Activated CD4-positive, CD25-positive, alpha-beta regulatory T cell treated with anti-CD3 and anti-CD28 coated beads, Interleukin-2, amount 50 U/mL, for 72 hours (primary cell): ENCODE data around the gene TAS2R19.
"Not testable (repeated sequence)": the region's sequence is repeated elsewhere in the genome, so short reads cannot be mapped to it uniquely, and the experiment has no call there.

Experiments
- DNase-seq: peaks from one replicate; pipeline ENCODE4 v3.0.0; 2021

TAS2R19 gene, protein sequence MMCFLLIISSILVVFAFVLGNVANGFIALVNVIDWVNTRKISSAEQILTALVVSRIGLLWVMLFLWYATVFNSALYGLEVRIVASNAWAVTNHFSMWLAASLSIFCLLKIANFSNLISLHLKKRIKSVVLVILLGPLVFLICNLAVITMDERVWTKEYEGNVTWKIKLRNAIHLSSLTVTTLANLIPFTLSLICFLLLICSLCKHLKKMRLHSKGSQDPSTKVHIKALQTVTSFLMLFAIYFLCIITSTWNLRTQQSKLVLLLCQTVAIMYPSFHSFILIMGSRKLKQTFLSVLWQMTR

DNA sequence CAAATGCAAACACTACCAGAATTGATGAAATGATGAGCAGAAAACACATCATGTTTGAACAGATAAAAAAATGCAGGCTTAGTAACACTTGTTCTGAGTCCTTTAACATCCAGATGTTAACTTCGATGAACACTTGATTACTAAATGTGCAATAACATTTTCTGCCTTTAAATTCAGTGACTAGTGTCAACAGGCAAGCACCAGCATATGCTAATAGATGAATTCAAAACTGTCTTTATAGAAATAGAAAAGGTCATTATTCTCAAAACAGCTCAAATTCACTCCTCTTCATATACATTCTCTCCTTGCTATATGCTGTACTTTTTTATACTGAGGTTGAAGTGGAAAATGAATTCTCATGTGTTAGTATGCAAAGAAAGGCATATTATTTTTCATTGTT is at the start of gene TAS2R19:
TAS2R19 (minus strand) TSS at position 101 of the 400 bp plus-strand sequence; CDS start at position 52, 49 bp downstream.
- no peak for DNase-seq

DNA sequence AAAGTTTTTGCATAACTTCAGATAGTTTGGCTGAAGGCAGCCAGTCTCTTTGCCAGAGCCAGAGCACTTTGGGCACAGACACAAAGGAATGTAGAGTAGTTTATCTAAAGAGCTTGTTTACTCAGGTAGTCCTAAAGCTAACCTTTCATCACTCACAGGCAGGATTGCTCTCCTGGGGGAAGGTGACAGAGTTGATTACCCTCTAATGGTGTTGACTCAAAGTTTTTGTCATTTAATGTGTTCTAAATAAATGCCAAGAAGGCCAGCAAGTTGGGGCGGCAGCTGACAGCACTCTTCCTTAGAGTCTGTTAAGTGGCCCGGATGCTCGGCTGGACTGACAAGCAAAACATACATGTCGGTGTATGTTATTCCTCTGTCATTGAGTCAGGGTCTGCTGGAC is 49.0 kb upstream of the TAS2R19 start:
- DNase-seq, result no peak

DNA sequence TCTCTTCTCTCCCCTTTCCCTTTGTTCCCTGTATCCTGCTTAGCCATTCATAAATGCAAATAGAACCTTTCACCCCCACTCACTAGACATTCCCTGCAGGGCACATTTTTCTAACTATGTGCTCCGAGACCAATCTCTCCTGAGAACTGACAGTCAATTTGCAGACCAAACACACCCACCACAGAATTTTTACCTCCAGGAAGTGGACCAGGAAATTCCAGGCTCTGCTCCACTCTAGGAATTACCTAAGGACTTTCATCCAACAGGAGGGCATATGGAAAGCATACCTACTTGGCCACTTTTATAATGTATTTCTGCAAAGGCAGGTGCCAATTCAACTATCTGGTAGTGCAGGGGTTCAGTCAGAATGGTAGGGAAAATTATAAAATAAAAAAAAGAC is 48.6 kb upstream of the TAS2R19 start:
- DNase-seq, result no peak

DNA sequence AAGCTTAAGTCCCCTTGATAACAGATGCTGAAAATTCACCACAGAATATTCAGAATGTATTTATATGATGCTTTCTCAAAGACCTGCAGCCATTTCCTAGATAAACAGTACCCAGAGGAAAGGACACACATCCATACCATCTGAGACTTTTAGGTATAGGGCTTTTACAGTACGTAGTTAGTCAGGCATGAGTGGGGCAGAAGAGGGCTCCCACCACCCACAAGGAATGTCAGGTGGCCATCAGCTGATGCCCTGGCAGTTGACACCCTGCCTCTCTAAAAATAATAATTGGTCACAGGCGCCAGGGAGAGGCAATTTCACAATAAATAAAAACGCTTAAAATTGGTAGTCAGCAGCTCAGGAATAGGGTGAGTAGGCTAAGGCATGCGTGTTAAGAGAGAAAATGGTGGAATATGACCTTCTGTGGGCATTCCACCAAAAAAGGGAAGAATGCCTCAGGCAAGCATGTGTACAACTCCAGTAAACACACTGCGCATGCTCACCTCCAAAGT is 47.5 kb upstream of the TAS2R19 start:
- DNase-seq, result no peak

DNA sequence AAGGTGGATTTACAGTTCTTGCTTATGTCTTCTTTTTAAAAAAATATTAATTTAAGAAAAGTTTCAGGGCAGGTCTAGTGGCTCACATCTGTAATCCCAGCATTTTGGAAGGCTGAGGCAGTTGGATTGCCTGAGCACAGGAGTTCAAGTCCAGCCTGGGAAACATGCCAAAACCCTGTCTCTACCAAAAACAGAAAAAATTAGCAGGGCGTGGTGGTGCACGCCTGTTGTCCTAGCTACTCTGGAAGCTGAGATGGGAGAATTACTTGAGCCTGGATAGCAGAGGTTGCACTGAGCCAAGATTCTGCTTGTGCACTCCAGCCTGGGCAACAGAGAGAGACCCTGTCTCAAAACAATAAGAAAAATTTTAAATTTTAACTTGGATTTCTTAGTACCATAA is 45.1 kb upstream of the TAS2R19 start:
- DNase-seq, result no peak

DNA sequence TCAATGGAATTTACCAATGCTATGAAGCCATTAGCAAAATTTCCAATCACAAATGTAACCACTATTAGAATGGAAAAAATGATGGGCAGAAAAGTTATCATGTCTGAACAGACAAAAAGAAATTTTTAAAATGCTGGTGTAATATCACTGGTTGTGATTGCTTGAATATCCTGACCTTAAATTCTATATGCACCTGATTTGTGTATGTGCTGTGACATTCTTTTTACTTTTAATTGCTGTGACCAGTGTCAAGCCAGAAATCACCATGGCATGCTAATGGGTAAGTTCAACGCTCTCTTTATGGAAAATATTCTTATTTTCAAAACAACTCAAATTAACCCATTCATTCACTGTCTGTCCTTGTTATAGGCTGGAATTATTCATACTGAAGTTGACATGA is 39.8 kb upstream of the TAS2R19 start, which contains the start of gene TAS2R46:
TAS2R46 (minus strand) TSS at position 101 of the 400 bp plus-strand sequence; CDS start at position 101, 0 bp downstream.
- DNase-seq, result not testable (repeated sequence)

DNA sequence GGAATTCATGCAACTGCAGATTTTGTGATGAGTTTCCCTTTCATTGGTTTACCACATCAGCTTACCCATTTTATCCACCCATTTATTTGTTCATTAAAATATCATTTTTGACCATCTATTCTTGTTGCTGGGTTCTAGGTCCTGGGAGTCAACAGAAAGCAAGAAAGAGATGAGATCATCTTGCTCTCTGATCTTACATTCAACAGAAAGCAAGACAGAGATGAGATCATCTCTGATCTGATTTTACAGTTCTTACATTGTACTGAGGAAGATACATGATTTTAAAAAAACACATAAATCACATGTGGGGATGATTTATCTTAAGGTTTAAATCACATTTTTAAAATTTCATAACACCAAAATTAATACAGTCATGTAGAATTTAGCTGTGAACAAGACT is 37.4 kb upstream of the TAS2R19 start:
- no peak for DNase-seq

DNA sequence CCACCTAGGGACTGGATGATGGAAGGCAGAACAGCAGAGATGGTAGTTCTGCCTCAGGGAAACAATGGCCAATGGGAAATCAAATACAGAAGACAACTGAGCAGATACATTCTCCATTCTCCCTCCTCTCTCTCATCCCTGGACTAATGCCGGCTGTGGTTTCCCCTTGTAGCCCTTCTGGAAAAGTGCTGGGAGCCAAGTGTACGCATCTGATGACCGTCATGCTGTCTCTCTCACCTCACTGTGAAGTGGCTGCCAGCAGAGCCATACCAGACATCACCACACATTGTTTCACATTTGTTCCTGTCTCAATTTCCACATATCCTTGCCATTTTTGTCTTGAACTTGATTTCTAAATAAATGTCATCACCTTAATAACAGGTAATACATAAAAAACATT is 36.6 kb upstream of the TAS2R19 start:
- DNase-seq, result no peak

DNA sequence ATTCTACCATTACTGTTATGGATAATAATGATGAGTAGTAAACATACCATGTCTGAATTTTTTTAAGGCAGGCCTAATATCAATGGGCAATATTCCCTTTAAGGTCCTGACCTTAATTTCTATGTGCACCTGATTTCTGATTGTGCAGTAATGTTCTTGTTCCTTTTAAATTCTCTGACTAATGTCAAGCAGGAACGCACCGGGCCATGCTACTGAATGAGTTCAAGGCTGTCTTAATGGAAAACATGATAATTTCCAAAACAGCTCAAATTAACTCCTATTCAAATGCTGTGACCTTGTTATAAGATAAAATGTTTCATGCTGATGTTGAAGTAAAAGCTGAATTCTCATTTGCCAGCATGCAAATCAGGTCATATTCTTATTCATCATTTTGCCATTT is 32.9 kb upstream of the TAS2R19 start:
- no peak for DNase-seq

DNA sequence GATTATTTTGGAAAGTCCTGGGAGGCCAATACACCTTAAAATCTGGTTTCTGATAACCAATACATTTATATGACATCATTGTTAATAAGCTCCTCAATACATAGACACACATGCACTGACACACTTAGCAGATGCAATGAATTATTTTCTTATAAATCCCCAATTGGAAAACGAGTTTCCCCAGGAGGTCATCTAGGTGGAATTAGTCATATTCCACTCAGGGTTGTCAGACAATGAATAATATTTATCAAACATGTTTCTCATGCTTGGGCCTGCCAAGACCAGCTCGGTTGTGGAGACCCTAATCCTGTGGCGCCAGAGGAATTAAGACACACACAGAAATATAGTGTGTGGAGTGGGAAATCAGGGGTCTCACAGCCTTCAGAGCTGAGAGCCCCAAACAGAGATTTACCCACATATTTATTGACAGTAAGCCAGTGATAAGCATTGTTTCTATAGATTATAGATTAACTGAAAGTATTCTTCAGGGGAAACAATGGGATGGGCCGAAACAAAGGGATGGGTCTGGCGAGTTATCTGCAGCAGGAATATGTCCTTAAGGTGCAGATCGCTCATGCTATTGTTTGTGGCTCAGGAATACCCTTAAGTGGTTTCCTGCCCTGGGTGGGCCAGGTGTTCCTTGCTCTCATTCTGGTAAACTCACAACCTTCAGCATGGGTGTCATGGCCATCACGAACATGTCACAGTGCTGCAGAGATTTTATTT is 27.5 kb upstream of the TAS2R19 start:
- DNase-seq, result not testable (repeated sequence)

DNA sequence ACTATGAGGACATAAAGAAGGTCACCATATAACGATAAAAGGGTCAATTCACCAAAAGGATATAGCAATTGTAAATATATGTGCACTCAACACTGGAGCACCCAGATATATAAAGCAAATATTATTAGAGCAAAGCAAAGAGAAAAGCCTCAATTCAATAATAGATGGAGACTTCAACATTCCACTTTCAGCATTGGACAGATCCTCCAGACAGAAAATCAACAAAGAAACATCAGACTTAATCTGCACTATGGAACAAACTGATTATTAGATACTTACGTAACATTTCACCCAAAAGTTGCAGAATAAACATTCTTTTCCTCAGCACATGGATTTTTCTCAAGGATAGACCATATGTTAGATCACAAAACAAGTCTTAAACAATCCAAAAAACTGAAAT is 18.9 kb upstream of the TAS2R19 start:
- not testable (repeated sequence) for DNase-seq

DNA sequence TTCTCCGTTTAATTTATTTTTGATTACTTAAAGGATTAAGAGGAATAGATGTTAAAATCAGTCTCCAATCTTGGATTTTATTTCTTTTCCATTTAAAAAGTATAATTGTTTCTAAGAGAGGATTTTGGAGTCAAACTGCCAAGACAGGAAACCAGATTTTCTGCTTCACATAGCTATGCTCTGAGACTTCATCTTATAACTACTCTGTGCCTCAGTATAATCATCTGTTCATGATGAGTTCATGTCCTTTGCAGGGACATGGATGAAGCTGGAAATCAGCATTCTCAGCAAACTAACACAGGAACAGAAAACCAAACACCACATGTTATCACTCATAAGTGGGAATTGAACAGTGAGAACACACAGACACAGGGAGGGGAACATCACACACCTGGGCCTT is 17.7 kb upstream of the TAS2R19 start:
- DNase-seq, result no peak

DNA sequence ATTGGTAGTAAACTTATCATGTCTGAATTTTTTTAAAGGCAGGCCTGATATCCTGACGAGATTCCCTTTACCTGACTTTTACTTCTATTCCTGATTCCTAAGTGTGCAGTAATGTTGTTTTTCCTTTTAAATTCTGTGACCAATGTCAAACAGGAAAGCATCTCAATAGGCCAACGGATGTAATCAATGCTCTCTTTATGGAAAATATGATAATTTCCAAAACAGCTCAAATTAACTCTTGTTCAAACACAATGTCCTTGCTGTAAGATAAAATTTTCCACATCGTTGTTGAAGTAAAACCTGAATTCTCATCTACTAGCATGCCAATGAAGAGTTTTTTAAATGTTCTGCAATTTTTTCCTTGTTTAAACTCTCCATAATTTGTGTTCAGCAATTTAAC is 16.8 kb upstream of the TAS2R19 start:
- no peak for DNase-seq

DNA sequence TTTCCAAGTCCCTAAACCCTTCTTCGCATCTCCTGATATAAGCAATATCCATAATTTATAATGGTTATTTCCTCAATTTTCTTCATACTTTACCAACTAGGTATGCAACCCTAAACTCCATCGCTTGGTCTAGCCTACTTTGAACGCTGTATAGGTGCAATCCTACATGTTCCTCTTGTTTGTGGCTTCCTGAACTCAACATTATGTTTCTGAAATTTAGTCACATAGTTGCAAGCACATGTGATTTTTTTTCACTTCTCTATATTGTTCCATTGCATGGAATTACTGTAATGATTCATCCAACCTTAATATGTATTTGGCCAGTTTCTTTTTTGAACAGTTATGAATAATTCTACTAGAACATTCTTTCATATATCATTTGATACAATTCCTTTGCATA is 11.5 kb upstream of the TAS2R19 start:
- DNase-seq, result not testable (repeated sequence)

DNA sequence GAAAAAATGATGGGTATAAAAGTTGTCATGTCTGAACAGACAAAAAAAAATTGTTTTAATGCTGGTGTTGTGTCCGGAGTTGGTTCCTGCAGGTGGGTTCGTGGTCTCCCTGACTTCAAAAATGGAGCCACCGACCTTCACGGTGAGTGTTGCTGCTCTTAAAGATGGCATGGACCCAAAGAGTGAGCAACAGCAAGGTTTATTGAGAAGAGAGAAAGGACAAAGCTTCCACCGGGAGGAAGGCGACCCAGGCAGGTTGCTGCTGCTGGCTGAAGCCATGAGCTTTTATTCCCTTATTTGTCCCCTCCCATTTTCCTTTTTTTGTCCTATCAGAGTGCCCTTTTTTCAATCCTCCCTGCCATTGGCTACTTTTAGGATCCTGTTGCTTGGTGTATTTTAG is 8.9 kb upstream of the TAS2R19 start, which contains the start of gene TAS2R31:
TAS2R31 (minus strand) TSS at position 101 of the 400 bp plus-strand sequence; CDS start at position 29, 72 bp downstream.
- no peak for DNase-seq

DNA sequence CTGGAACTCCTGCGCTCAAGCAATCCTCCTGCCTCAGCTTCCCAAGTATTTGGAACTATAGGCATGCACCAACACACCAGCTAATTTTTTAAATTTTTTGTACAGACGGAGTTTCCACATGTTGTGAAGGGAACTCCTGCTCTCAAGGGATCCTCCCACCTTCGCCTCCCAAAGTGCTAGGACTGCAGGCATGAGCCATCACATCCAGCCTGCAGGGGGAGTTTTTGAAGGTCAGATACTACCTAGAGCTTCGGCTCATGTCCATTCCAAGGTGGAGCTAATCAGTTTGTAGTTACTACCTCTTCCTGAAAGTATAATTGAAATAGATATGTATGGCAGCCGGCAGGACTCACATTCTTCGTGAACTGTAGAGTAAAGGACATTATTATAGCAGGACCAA is 3.7 kb upstream of the TAS2R19 start:
- no peak for DNase-seq

DNA sequence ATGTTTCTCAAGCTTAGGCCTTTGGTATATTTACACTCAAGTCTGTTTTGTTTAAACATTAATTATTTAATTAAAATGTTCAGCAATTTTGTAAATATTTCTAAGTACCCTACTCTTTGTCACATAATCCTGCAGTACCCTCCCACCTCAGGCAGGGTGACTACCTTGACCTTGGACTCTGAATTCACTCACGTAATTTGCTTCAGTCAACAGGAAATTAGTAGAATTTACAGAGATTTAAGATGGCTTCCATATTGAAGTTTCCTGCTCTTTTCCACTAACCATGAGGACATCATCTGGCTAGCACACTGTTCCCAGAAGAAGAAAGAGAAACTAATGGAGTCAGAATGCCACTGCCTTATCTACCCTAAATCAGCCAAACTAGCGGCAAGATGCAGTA is 967 bp upstream of the TAS2R19 start:
- DNase-seq, result no peak

DNA sequence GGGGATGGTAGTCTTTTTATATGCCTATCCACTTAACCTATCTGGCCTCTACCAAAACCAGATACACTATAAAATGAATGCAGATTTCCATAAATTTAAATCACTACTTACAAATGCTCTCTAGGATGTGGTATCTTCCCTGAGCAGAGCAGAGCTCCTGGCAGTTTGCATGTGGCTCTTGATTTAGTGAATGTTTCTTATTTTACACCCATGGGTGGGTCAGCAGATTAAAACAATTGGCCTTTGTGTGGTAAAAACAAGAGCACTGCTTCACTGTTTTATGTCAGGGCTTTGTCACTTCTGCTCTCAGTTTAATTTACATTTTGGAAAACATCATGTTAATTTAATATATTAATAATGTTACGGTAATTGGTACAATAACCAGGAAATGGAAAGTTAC is 5.5 kb downstream of the TAS2R19 start:
- DNase-seq, result no peak

DNA sequence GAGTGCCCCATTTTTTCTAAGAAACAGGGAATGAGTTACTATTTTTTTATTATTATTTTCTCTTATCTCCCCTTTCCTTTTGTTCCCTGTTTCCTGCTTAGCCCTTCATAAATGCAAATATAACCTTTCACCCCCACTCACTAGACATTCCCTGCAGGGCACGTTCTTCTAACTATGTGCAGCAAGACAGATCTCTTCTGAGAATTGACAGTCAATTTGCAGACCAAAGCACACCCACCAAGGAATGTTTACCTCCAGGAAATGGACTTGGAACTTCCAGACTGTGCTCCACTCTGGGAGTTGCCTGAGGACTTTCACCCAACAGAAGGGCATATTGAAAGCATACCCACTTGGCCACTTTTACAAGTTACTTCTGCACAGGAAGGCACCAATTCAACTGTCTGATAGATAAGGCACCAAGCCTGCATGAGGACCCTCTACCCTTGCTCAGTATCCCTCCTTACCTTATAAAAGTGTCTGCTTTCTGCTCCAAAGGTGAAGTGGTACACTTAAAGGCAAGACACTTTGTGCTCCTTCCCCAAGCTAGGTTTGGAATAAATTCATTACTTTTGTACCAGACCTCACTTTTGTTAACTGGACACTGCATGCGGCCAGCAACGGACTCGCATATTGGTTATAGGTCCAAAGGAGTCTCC is 6.5 kb downstream of the TAS2R19 start:
- no peak for DNase-seq

DNA sequence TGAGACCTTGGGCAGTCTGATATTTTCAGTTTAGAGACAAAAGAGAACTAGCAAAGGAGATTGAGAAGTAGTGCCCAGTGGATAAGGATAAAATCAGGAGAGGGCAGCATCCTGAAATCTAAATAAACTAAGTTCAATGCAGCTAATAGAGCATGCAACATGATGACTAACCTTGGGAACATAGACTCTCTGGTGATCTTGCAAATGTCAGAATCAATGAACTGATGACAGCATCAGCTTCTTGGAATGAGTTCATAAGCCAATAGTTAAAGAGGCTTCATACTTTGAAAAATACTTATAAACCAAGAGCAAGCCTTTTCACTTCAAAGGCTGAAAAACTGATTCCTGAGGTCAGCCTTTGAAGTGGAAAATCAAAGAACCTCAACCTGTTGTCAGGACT is 8.2 kb downstream of the TAS2R19 start:
- DNase-seq, result no peak

DNA sequence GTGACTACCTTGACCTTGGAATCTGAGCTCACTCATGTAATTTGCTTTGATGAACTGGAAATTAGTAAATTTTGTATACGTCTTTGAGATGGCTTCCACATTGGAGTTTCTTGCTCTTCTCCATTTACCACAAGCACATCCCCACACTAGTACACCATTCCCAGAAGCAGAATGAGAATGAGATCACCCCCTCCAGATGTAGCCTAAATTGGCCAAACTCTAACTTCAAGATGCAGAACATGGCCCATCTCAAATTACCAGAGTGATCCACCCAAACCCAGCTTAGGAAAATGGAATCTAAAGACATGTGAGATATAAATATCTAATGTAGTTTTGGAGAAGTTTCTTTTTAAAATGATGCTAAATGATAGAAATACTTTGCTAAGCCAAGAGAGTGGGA is 14.8 kb downstream of the TAS2R19 start:
- DNase-seq, result no peak

DNA sequence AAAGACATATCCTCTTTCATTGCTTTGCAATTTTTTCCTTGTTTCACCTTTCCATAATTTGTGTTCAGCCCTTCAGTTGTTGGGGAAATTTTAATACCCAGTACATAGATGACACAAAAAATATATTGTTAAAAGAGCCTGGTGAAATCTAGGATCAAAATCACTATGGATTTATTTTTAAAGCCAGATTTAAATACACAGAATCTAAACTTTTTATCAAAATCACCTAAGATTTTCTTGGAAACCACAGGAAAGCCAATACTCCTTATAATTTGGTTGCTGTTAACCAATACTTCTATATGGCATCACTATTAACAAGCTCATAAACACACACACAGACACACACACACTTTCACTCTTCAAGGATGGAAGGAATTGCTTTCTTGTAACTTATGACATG is 24.2 kb downstream of the TAS2R19 start, which contains the start of gene TAS2R20:
TAS2R20 (minus strand) TSS at position 101 of the 400 bp plus-strand sequence. CDS start 429 bp downstream, outside the sequence.
- no peak for DNase-seq

DNA sequence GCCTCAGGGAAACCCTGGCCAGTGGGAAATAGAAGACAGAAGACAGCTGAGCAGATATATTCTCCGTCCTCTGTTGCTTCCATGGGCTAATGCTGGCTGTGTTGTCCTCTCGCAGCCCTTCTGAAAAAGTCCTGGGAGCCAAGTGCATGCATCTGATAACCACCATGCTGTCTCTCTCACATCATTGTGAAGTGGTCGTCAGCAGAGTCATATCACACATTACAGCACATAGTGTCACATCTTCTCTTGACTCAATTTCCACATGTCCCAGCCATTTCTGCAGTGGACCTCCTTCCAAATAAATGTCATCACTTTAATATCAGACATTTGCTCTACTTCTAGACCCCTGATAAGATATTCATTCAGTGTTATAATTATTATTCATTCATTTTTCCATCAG is 28.1 kb downstream of the TAS2R19 start:
- no peak for DNase-seq
